HCT116 (cell line): ENCODE measurements around the gene MRPL44. TPM values are rescaled to one million over a fixed set of nuclear protein-coding genes. Genes with fewer than 3 reads are reported as not detected.

Source experiments
- ATAC-seq: fragments of 200-7000 bp; cut with Tn5 transposase; 2 replicates; pipeline ENCODE4 v1.9.1; 2020; ENCODE audit warnings: mild to moderate bottlenecking, moderate library complexity
- Bru-seq: library from RNA; stranded (reverse); fragments of 400-500 nt; gene quantifications from one replicate; lab custom pipeline; 2021; lab: Mats Ljungman, UMichigan
- BruChase-seq, 2 experiments: library from RNA; stranded (reverse); fragments of 400-500 nt; gene quantifications; one replicate each; lab custom pipeline; 2021; lab: Mats Ljungman, UMichigan
- BruUV-seq: library from RNA; stranded (reverse); fragments of 400-500 nt; replicated peaks from 2 replicates; lab custom pipeline; 2021; lab: Mats Ljungman, UMichigan
- CTCF ChIA-PET: fragments of 300-600 bp; sonication (Branson Sonifier 250); formaldehyde crosslinking; loops from one replicate; lab custom pipeline; 2021; ENCODE audit warnings: antibody characterized with exemption; lab: Charles Lee
- POLR2A ChIA-PET: fragments of 300-600, 350-600 bp; sonication (Branson Sonifier 250); formaldehyde crosslinking; loops from one replicate; lab custom pipeline; 2021; ENCODE audit warnings: antibody characterized with exemption; lab: Charles Lee
- RAD21 ChIA-PET, 2 experiments: fragments of 300-600 bp; sonication (Branson Sonifier 250); formaldehyde crosslinking; loops; one replicate each; lab custom pipeline; 2023; ENCODE audit warnings: low total read pairs in 2 of 2; ENCODE audit not compliant: uncharacterized antibody in 2 of 2, unreplicated experiment in 2 of 2, low non-redundant PET in 1 of 2; lab: Charles Lee
- DNase-seq: peaks from one replicate; pipeline ENCODE4 v3.0.0-alpha.2; 2010; ENCODE audit warnings: low read depth, low spot score
- H2AFZ ChIP-seq: fragments of 200-600 bp; shearing (Covaris generic), sonication (generic); 2 replicates; pipeline ENCODE4 v1.6.1; 2017; ENCODE audit warnings: low read depth, mixed run types, mixed read lengths, antibody characterized with exemption, low read length; ENCODE audit not compliant: poor library complexity, severe bottlenecking
- H3K27ac ChIP-seq: 2 replicates; pipeline ENCODE4 v1.5.1; 2012; ENCODE audit warnings: low read depth, low read length
- H3K27me3 ChIP-seq: fragments of 200-600 bp; sonication (generic); 2 replicates; pipeline ENCODE4 v1.6.1; 2016; ENCODE audit warnings: mixed run types, low read length, mixed read lengths; ENCODE audit not compliant: insufficient read depth
- H3K36me3 ChIP-seq, 2 experiments: fragments of 200-500 bp in 1 of 2; fragments of 200-600 bp in 1 of 2; sonication (Bioruptor generic) in 1 of 2; sonication (generic) in 1 of 2; 2 replicates each; pipeline versions ENCODE4 v1.5.1 to v1.6.1; 2014 to 2016; ENCODE audit warnings: low read length in 2 of 2, inconsistent platforms in 1 of 2, mixed read lengths in 1 of 2, mixed run types in 1 of 2; ENCODE audit not compliant: insufficient read depth in 2 of 2, control insufficient read depth in 1 of 2
- H3K4me1 ChIP-seq, 2 experiments: fragments of 200-600 bp in 1 of 2; sonication (generic) in 1 of 2; 2 replicates each; pipeline versions ENCODE4 v1.5.1 to v1.6.1; 2012 to 2017; ENCODE audit warnings: low read length in 2 of 2, inconsistent platforms in 1 of 2, mild to moderate bottlenecking in 1 of 2, mixed read lengths in 1 of 2, mixed run types in 1 of 2, moderate library complexity in 1 of 2; ENCODE audit not compliant: insufficient read depth in 2 of 2, control insufficient read depth in 1 of 2
- H3K4me2 ChIP-seq: fragments of 200-600 bp; sonication (generic); 2 replicates; pipeline ENCODE4 v1.6.1; 2017; ENCODE audit warnings: mixed run types, low read length, mixed read lengths
- H3K4me3 ChIP-seq, 2 experiments: fragments of 200-600 bp in 1 of 2; sonication (generic) in 1 of 2; replicated peaks in 1 of 2; 2 replicates each; pipeline ENCODE4 v1.5.1; 2011 to 2016; ENCODE audit warnings: low read length in 2 of 2, control low read depth in 1 of 2, low read depth in 1 of 2, mild to moderate bottlenecking in 1 of 2, mixed read lengths in 1 of 2, mixed run types in 1 of 2
- H3K79me2 ChIP-seq: fragments of 200-600 bp; sonication (generic); 2 replicates; pipeline ENCODE4 v1.6.1; 2017; ENCODE audit warnings: mild to moderate bottlenecking, mixed run types, low read length, moderate library complexity, mixed read lengths; ENCODE audit not compliant: insufficient read depth
- H3K9ac ChIP-seq: fragments of 200-600 bp; sonication (generic); 2 replicates; pipeline ENCODE4 v1.6.1; 2016; ENCODE audit warnings: low read length, mixed read lengths
- H3K9me2 ChIP-seq: fragments of 200-600 bp; sonication (generic), shearing (Covaris generic); 2 replicates; pipeline ENCODE4 v1.6.1; 2017; ENCODE audit warnings: mixed run types, mild to moderate bottlenecking, moderate library complexity; ENCODE audit not compliant: insufficient read depth
- H3K9me3 ChIP-seq, 2 experiments: fragments of 200-500 bp in 1 of 2; fragments of 200-600 bp in 1 of 2; sonication (Bioruptor generic) in 1 of 2; sonication (generic) in 1 of 2; 2 replicates each; pipeline ENCODE4 v1.6.1; 2014 to 2017; ENCODE audit warnings: low read length in 2 of 2, mixed read lengths in 2 of 2, inconsistent platforms in 1 of 2, low read depth in 1 of 2, mild to moderate bottlenecking in 1 of 2, mixed run types in 1 of 2, moderate library complexity in 1 of 2; ENCODE audit not compliant: control insufficient read depth in 1 of 2, insufficient read depth in 1 of 2
- H4K20me1 ChIP-seq: fragments of 200-600 bp; sonication (generic), shearing (Covaris generic); 2 replicates; pipeline ENCODE4 v1.6.1; 2017; ENCODE audit warnings: mixed run types, mild to moderate bottlenecking, moderate library complexity; ENCODE audit not compliant: insufficient read depth
- CBX3 ChIP-seq: IDR thresholded peaks from 2 replicates; pipeline ENCODE4 v1.6.1; 2012; ENCODE audit warnings: low read depth
- CTCF ChIP-seq, 3 experiments: fragments of 200-600 bp in 1 of 3; sonication (generic) in 1 of 3; IDR thresholded peaks in 2 of 3; conservative IDR thresholded peaks in 1 of 3; 2 replicates each; pipeline ENCODE4 v1.5.1; 2012 to 2017; ENCODE audit warnings: low read depth in 2 of 3, low read length in 2 of 3, antibody characterized with exemption in 1 of 3, borderline replicate concordance in 1 of 3, control low read depth in 1 of 3, mild to moderate bottlenecking in 1 of 3, mixed read lengths in 1 of 3, mixed run types in 1 of 3, moderate library complexity in 1 of 3; ENCODE audit not compliant: insufficient read depth in 1 of 3
- EGR1 ChIP-seq: IDR thresholded peaks from 2 replicates; pipeline ENCODE4 v1.6.1; 2012; ENCODE audit warnings: low read depth
- ELF1 ChIP-seq: IDR thresholded peaks from 2 replicates; pipeline ENCODE4 v1.6.1; 2012; ENCODE audit warnings: low read depth, borderline replicate concordance
- EZH2 ChIP-seq: fragments of 200-600 bp; sonication (generic); IDR thresholded peaks from 2 replicates; pipeline ENCODE4 v1.6.1; 2017; ENCODE audit warnings: antibody characterized with exemption, mixed run types
- EZH2phosphoT487 ChIP-seq: fragments of 200-600 bp; IDR thresholded peaks from 2 replicates; pipeline ENCODE4 v1.6.1; 2018; ENCODE audit warnings: antibody characterized with exemption, borderline replicate concordance
- MAX ChIP-seq: IDR thresholded peaks from 2 replicates; pipeline ENCODE4 v1.6.1; 2012
- POLR2A ChIP-seq: IDR thresholded peaks from 2 replicates; pipeline ENCODE4 v1.7.0; 2011; ENCODE audit warnings: borderline replicate concordance; ENCODE audit not compliant: insufficient read depth, insufficient read length; ENCODE audit errors: extremely low read depth
- POLR2AphosphoS5 ChIP-seq: IDR thresholded peaks from 2 replicates; pipeline ENCODE4 v1.6.1; 2011; ENCODE audit warnings: mild to moderate bottlenecking, low read depth, low read length, moderate library complexity
- RAD21 ChIP-seq: IDR thresholded peaks from 2 replicates; pipeline ENCODE4 v1.6.1; 2012; ENCODE audit warnings: low read depth, mild to moderate bottlenecking
- SIN3A ChIP-seq: IDR thresholded peaks from 2 replicates; pipeline ENCODE4 v1.6.1; 2012; ENCODE audit warnings: low read depth
- SP1 ChIP-seq: IDR thresholded peaks from 2 replicates; pipeline ENCODE4 v1.6.1; 2012; ENCODE audit warnings: low read depth
- SRF ChIP-seq: IDR thresholded peaks from 2 replicates; pipeline ENCODE4 v1.6.1; 2012; ENCODE audit warnings: low read depth
- TCF7L2 ChIP-seq: IDR thresholded peaks from 2 replicates; pipeline ENCODE4 v1.7.0; 2011; ENCODE audit warnings: borderline replicate concordance, inconsistent platforms; ENCODE audit not compliant: insufficient read depth, insufficient read length; ENCODE audit errors: extremely low read depth
- YY1 ChIP-seq: IDR thresholded peaks from 2 replicates; pipeline ENCODE4 v1.6.1; 2011; ENCODE audit warnings: low read length, low read depth, moderate library complexity, mild to moderate bottlenecking; ENCODE audit not compliant: insufficient replicate concordance; ENCODE audit errors: extremely low read depth
- ZBTB33 ChIP-seq: IDR thresholded peaks from 2 replicates; pipeline ENCODE4 v1.6.1; 2011; ENCODE audit warnings: mild to moderate bottlenecking, low read length, moderate library complexity; ENCODE audit not compliant: insufficient replicate concordance; ENCODE audit errors: extremely low read depth
- ZFX ChIP-seq: fragments of 450-650 bp; IDR thresholded peaks from 2 replicates; pipeline ENCODE4 v1.6.1; 2017
- intact Hi-C: fragments of 100-400 bp; cut with micrococcal nuclease; formaldehyde crosslinking; loops from 2 replicates; pipeline ENCODE4 v1.10.0; 2022
- long read RNA-seq: library from polyadenylated mRNA; unstranded; transcript quantifications from one replicate; pipeline ENCODE4 v2.0.0, GENCODE V29; 2021; ENCODE audit not compliant: unreplicated experiment
- polyA plus RNA-seq: library from polyadenylated mRNA; unstranded; fragments of >200 nt; gene quantifications from 2 replicates; pipeline ENCODE4 v1.2.1, GENCODE V29; 2012; ENCODE audit warnings: missing spikeins
- total RNA-seq: library from RNA; stranded (reverse); gene quantifications from one replicate; pipeline ENCODE4 v1.2.1, GENCODE V29; 2021; ENCODE audit not compliant: unreplicated experiment

MRPL44 gene
- total RNA-seq (45.8 TPM), Bru-seq, nascent RNA (percentile 95 among the genes with signal in this experiment), BruChase-seq, experiment 1, labeled RNA remaining after a 6-hour chase (percentile 82 among the genes with signal in this experiment), BruChase-seq, experiment 2, labeled RNA remaining after a 2-hour chase (percentile 95 among the genes with signal in this experiment)
- polyA plus RNA-seq: 18.2 and 24.1 TPM in 2 replicates
- long read RNA-seq, transcript MRPL44-201 (4 exons, 1,748 nt): major isoform, 85 of 91 reads
- long read RNA-seq, partial matches to known transcripts: 1 of 91 reads
- long read RNA-seq, other reads (novel, unspliced or antisense): 5 of 91 reads

GRCh38 chr2:223957092-223957851, at the start of gene MRPL44:
TSS of gene MRPL44 (plus strand) at chr2:223957463. CDS start at chr2:223957473, 10 bp downstream.
- ATAC-seq (peak; percentile 100), DNase-seq (peak; percentile 89)
- Histone ChIP-seq H3K27me3 (no peaks in the 10 kb centered on the region), H3K36me3 (peaks cover 20 to 22% of the 10 kb centered on the region in 2 experiments; a peak in 3 of 4 replicates), H3K79me2 (peaks cover 50% of the 10 kb centered on the region), H3K27ac (peak within 1 kb of the TSS; percentile 72), H2AFZ (peak within 1 kb of the TSS; percentile 36), H3K9me2 (no peaks in the 10 kb centered on the region), H3K9ac (peak within 1 kb of the TSS; percentile 88), H3K9me3 (no peaks in the 10 kb centered on the region), H4K20me1 (no peaks in the 10 kb centered on the region), H3K4me1 (peaks cover 15 to 21% of the 10 kb centered on the region in 2 experiments), H3K4me3 (peak within 1 kb of the TSS; percentile 90 to 92), H3K4me2 (peak within 1 kb of the TSS; percentile 90)
- intact Hi-C loops: no loop called here
- no TSS peak for BruUV-seq
- RAD21 ChIA-PET: no interaction called here
- POLR2A ChIA-PET: interaction anchor here (0.7 kb wide), 1 partner anchor 139 kb away, joined by 3 read pairs; no protein-coding TSS in a partner anchor
- TF ChIP-seq POLR2AphosphoS5 (peak; percentile 94), ELF1 (peak; percentile 98), SRF (peak; percentile 91), RAD21 (peak; percentile 41), EGR1 (peak; percentile 72), EZH2 (no peak), YY1 (peak; percentile 98), EZH2phosphoT487 (no peak), SIN3A (peak; percentile 94), MAX (peak; percentile 92), SP1 (peak; percentile 82), ZBTB33 (peak; percentile 85), CTCF (IDR thresholded peaks at IDR 0.05 in 2 of 3, conservative IDR thresholded peaks at IDR 0.05 in 1 of 3; ENCODE audit: borderline replicate concordance in 1 of 3, insufficient read depth in 1 of 3, low read depth in 2 of 3, low read length in 2 of 3) (no peak), TCF7L2 (peak; percentile 69), POLR2A (peak; percentile 78), CBX3 (peak; percentile 99), ZFX (no peak)
- CTCF ChIA-PET: no interaction called here
